UCSD-AML1 (cell line): ENCODE measurements around the gene SAMD4A.
A peak's percentile ranks its signal among the peaks of the same experiment; 100 is the strongest.

Source experiments
- DNase-seq: peaks from one replicate; lab custom pipeline; 2025; ENCODE audit not compliant: unreplicated experiment; lab: John Stamatoyannopoulos, UW

The SAMD4A gene

GRCh38 chr14:54754116-54754622 lies 187.2 kb downstream of the SAMD4A start:
- no peak for DNase-seq

DNA sequence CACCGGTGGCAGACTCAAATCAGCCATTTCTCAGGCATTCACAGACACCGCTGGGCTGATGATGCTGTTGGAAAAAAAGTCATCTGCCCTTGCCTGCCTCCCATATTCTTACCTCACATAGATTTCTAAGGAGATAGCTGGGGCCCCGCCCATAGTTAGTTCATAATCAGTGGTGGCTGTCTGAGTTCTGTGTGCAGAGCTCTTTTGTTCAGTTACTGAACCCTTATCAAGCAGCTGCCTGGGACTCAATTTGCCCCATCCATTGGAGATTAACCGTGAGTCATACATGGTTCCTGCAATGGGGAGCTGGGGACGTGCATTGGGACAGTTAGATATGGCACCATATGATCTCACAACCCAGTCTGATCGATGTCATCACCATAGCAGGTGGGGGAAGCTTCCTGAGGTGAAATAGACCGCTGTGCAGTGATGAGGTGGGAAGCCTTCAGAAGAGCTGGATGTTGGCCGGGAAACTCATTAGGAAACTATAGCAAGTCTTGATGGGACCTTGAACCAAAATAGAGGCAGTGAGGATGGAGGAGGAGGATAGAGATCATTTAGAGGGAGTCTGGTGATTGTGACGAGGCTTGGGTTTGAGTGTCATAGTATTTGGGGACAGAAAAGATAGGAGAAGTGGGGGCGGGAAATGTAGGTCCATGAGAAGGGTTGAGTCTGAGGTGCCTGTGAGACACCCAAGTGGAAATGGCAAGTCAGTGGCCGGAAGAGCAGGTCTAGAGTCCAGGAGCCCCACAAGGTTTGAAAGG lies 187.9 kb downstream of the SAMD4A start:
- DNase-seq: no peak

DNA sequence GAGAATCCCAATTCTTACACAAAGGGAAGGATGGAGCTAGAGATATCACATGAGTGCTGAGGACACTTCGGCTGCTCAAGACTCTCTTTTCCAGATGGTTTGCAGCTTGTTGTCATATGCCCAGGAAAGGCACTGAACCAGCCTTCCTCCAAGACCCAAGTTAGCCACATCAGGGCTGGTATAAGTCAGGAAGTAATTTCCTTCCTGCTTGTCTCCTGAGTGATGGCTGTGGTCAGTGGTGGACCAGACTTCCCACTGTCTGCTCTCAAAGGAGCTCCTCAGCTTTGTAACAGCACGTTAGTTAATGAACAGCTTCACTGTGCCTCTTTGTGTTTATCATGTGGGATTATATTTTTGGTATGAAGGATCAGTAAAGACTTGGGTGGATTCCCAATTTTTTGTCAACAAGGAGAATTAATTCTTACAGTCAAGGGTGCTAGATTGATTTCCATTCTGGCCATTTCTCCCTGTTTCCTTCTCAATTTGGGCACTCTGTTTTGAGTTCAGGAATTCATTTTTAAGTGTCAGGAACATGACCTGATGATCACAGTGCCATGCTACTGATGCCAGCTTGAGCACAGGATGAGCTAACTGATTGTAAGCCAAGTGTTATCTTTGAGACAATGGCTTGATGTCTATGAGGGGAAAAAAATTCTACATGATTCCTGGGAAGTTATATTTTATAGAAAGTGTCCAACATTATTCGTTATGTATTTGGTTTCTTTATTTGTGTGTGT lies 189.9 kb downstream of the SAMD4A start:
- DNase-seq: peak; percentile 65

GRCh38 chr14:54758041-54758440 lies 191.1 kb downstream of the SAMD4A start:
- no peak for DNase-seq

DNA sequence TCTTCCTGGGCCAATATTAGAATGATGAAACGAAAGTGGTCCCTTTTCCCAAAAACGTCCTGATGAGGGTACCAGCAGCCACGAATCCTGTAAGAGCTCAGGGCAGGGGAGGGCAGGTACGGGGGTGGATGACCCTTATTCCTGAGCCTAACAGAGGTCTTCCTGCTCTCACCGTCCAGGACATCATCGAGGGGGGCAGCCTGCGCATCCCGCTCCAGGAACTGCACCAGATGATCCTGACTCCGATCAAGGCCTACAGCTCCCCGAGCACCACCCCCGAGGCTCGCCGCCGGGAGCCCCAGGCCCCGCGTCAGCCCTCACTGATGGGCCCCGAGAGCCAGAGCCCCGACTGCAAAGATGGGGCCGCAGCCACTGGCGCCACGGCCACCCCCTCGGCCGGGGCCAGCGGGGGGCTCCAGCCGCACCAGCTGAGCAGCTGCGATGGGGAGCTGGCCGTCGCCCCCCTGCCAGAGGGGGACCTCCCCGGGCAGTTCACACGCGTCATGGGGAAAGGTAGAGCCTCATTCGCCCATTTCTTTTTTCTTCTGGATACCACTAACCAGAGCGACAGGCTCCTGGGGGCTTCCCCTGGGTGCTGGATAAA lies 193.2 kb downstream of the SAMD4A start:
- no peak for DNase-seq

GRCh38 chr14:54760866-54761575 lies 194.1 kb downstream of the SAMD4A start:
- DNase-seq: no peak

DNA sequence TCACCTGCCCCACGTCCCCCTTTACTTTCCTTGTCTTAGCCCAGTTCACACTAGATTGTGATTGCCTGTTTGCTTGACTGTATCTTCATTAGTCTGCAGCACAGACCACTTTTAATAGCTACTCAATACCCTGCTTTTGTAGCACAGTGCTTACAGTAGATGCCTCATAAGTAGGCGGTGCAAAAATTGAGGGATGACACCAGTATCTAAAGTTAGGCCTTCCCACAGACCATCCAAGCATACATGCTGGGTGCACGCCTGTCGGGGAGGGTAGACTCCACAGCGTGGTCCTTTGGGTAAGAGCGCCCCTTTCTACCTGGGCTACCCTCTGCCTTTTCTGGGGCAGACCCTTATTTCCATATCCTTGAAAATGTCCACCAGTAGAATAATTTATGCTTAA lies 194.9 kb downstream of the SAMD4A start:
- no peak for DNase-seq

DNA sequence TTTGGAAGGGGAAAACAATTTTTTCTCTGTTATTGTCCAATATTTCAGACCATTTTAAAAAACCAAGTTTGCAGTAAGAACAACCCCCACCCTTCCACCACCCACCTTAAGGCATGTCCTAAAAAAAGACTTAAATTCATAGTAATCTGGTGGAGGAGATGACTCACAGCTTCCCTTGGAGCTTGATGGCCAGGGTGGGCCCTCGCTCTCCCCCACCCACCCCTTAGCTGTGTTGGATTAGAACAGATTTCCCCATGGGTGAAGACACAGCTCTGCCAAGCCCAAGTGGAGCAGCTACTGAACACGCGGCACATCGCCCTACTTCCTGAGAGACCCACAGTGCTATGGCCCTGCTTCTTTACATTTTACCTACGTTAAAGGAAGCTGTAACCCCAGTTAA lies 195.4 kb downstream of the SAMD4A start:
- no peak for DNase-seq

DNA sequence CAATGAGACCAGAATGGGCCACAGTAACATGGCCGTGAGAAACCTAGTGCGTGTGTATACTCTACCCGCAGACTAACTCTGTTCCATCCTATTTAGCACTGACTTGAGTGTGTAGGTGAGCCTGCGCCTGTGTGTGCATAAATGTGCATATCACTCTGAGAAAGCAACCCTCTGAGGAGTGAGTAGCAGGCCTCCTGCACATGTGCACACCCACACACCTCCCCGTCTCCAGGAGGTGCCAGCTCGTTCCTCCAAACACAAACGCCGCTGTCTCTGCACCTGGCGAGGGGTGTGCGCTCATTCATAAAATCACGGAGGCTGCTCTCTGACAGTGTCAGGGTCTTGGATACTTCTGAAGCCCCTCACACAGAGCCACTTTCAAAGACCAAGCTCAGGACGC lies 196.8 kb downstream of the SAMD4A start:
- no peak for DNase-seq

DNA sequence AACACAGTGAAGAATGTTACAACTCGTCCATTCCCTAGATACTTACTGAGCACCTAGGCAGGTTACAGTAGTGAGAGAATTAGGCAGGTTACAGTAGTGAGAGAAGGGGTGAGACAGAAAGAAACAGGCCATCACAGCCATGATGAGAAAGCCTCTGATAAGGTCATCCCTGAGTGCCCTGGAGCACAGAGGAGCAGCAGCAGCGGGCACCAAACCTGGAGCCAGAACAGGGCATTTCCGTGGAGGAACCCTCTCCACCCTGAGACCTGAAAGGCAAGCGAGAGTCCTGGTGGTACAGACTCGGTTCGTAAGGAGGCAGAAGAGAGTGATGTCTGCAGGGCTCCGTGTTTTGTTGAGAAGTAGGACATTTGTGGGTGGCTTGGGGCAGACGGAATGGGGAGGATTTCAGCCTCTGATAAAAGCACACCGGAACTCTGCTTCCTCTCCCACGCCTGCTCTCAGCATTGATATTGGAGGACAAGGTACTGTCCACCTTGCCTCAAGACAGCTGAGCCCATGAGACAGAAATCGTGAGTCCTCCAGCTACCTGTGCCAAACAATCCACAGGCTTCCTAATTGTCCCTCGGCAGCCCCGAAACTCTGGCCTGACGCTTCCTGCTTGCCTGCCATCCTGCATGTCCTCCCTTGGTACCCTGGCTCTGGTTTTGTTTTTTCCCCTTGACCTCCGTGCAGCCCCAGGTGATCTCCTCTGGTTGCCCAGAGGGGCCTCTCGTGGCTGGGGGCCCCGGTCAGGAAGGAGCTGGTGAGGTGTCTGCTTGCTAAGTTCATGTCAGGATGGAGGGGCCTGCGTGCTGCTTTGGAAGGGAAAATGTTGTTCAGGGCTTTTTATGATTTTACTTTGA lies 199.6 kb downstream of the SAMD4A start:
- peak; percentile 48 for DNase-seq

- DNase-seq: no peak
Measured at GRCh38 chr14:54767139-54767431, 200.2 kb downstream of the SAMD4A start.

GRCh38 chr14:54767450-54767849 lies 200.5 kb downstream of the SAMD4A start:
- DNase-seq: no peak

DNA sequence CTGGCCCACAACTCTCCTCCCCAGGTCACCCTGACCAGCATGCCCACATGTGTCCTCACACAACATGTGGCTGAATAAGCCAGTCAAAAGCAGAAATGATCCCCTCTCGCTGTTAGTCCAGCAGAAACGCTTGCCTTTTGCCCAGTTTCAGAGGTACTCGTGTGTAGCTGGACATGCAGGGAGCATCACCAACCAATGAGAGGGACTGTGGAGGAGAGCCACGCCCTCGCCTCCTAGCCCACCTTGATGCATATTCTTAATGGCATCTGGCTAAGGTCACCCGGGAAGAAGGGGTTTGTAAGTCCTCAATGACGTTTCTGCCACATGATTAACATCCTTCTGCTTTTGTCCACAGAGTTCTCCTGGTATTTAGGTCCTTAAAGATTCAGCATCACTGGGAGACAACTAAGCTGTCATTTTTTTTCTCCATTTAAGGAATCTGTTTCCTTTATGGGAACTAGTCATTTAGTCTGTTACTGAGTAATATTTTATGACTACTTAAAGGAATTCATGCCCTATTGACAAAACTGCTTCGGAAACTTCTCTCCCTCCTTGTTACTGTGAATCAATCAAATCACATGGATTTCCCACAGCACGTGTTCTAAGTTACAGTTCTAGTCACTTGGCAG lies 201.7 kb downstream of the SAMD4A start:
- DNase-seq: no peak

- no peak for DNase-seq
Measured at GRCh38 chr14:54769951-54770863, 203.3 kb downstream of the SAMD4A start.

DNA sequence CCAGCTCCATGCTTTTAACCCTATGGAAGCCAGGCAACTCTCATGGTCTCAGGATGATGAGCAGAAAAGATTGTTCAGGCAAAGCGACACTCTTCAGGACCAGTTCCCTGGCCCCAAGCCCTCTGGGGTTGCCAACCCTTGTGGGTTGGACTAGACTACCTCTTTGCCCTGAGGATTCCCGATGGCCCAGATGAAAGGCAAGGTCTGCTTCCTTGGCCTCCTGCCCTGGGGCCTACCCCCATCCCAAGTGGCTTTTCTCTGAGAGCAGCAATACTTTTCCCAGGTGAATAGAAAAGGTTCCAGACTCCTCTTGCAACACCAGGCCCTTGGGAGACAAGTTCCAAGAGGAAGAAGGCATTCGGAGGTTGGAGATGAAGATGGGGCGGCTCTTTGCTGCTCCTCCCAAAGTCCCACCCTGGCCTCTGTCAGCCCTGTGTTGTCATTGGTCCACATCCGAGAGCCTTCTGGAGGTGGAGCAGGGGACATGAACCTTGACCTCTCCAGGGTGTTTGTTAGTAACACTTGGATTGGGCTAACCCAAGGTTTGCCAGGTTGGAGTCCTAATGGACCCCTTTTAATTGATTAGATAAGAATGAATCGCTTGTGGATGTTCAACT lies 204.6 kb downstream of the SAMD4A start:
- no peak for DNase-seq

- DNase-seq: no peak
Measured at GRCh38 chr14:54772451-54772881, 205.5 kb downstream of the SAMD4A start.

- DNase-seq: peak; percentile 80
Measured at GRCh38 chr14:54773171-54774006, 206.5 kb downstream of the SAMD4A start.

DNA sequence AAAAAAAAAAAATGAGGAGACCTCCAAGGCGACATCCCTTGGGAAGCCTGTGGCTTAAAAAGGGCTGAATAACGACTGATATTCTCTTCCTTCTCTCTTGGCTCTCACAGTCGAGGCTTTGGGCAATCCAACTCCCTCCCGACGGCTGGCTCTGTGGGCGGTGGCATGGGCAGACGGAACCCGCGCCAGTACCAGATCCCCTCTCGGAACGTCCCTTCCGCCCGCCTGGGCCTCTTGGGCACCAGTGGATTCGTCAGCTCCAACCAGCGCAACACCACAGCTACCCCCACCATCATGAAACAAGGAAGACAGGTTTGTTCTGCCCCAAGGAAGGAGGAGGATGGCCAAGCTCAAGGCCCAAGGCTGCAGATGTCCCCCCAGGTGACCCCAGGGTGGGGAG lies 207.9 kb downstream of the SAMD4A start:
- no peak for DNase-seq
